RWPE2 (cell line): ENCODE data around the gene F3.

ENCODE experiments used
- ATAC-seq: fragments of 200-7000 bp; cut with Tn5 transposase; 3 replicates; pipeline ENCODE4 v1.9.1; 2021; ENCODE audit warnings: low read depth
- DNase-seq: peaks from one replicate; pipeline ENCODE4 v3.0.0-alpha.2; 2020; ENCODE audit warnings: low spot score
- H3K27ac ChIP-seq: fragments of 450-650 bp; 2 replicates; pipeline ENCODE4 v1.5.1; 2017; ENCODE audit warnings: mild to moderate bottlenecking; ENCODE audit not compliant: poor library complexity, severe bottlenecking
- H3K27me3 ChIP-seq: fragments of 250-450 bp; sonication (Bioruptor Pico); 2 replicates; pipeline ENCODE4 v1.5.1; 2021; ENCODE audit warnings: mild to moderate bottlenecking, moderate library complexity; ENCODE audit not compliant: insufficient read depth, poor library complexity, severe bottlenecking
- H3K36me3 ChIP-seq: fragments of 250-450 bp; sonication (Bioruptor Pico); 2 replicates; pipeline ENCODE4 v1.5.1; 2020; ENCODE audit warnings: low read depth, mild to moderate bottlenecking, moderate library complexity
- H3K4me1 ChIP-seq: fragments of 250-450 bp; sonication (Bioruptor Pico); 2 replicates; pipeline ENCODE4 v1.5.1; 2021; ENCODE audit warnings: mild to moderate bottlenecking, moderate library complexity; ENCODE audit not compliant: insufficient read depth, poor library complexity, severe bottlenecking
- H3K4me3 ChIP-seq: fragments of 250-450 bp; sonication (Bioruptor Pico); 2 replicates; pipeline ENCODE4 v1.5.1; 2021; ENCODE audit warnings: mild to moderate bottlenecking, moderate library complexity; ENCODE audit not compliant: severe bottlenecking
- H3K9me3 ChIP-seq: fragments of 250-450 bp; sonication (Bioruptor Pico); 2 replicates; pipeline ENCODE4 v1.5.1; 2021; ENCODE audit warnings: mild to moderate bottlenecking, moderate library complexity; ENCODE audit not compliant: severe bottlenecking
- CTCF ChIP-seq: fragments of 450-650 bp; IDR thresholded peaks from one replicate; pipeline ENCODE4 v1.5.1; 2017; ENCODE audit warnings: mild to moderate bottlenecking, moderate library complexity; ENCODE audit not compliant: poor library complexity, severe bottlenecking

Gene F3

GRCh38 chr1:94504601-94505000 lies 37.0 kb downstream of the F3 start:
- Histone ChIP-seq H3K4me1 (no peaks in the 10 kb centered on the region), H3K36me3 (peaks cover 18% of the 10 kb centered on the region), H3K4me3 (no peak overlapping the region), H3K9me3 (no peaks in the 10 kb centered on the region), H3K27me3 (no peaks in the 10 kb centered on the region), H3K27ac (no peak overlapping the region)
- no peak for ATAC-seq
- no peak for TF ChIP-seq CTCF
- no peak for DNase-seq

GRCh38 chr1:94503153-94503552 lies 38.4 kb downstream of the F3 start:
- Histone ChIP-seq H3K4me3 (no peak overlapping the region), H3K9me3 (no peaks in the 10 kb centered on the region), H3K4me1 (no peaks in the 10 kb centered on the region), H3K27ac (no peak overlapping the region), H3K36me3 (peaks cover 32% of the 10 kb centered on the region), H3K27me3 (no peaks in the 10 kb centered on the region)
- no peak for TF ChIP-seq CTCF
- no peak for ATAC-seq
- DNase-seq, result no peak

- Histone ChIP-seq H3K4me3 (no peak overlapping the region), H3K27me3 (no peaks in the 10 kb centered on the region), H3K9me3 (no peaks in the 10 kb centered on the region), H3K27ac (no peak overlapping the region), H3K36me3 (peaks cover 38% of the 10 kb centered on the region), H3K4me1 (no peaks in the 10 kb centered on the region)
- TF ChIP-seq CTCF, result no peak
- DNase-seq (no peak), ATAC-seq (no peak)
Observed at GRCh38 chr1:94501935-94502334, 39.6 kb downstream of the F3 start.

- TF ChIP-seq CTCF, result no peak
- peaks cover 36% of the 10 kb centered on the region for H3K36me3 ChIP-seq
- no peak for DNase-seq
- no peak for ATAC-seq
- H3K27ac ChIP-seq, result no peak overlapping the region
- no peaks in the 10 kb centered on the region for H3K9me3 ChIP-seq
- no peak overlapping the region for H3K4me3 ChIP-seq
- H3K4me1 ChIP-seq, result no peaks in the 10 kb centered on the region
- no peaks in the 10 kb centered on the region for H3K27me3 ChIP-seq
Observed at GRCh38 chr1:94501426-94501825, 40.1 kb downstream of the F3 start.

GRCh38 chr1:94496076-94496755 lies 45.3 kb downstream of the F3 start:
- DNase-seq, result no peak
- Histone ChIP-seq H3K36me3 (peaks cover 46% of the 10 kb centered on the region), H3K4me3 (no peak overlapping the region), H3K4me1 (no peaks in the 10 kb centered on the region), H3K9me3 (no peaks in the 10 kb centered on the region), H3K27me3 (no peaks in the 10 kb centered on the region), H3K27ac (no peak overlapping the region)
- no peak for ATAC-seq
- no peak for TF ChIP-seq CTCF
